Testis (tissue), 3 donors: ENCODE measurements around the gene WDR27. TPM values are rescaled to one million over a fixed set of nuclear protein-coding genes. Genes with fewer than 3 reads are reported as not detected.

Source experiments
- DNase-seq: peaks from one replicate; pipeline ENCODE4 v3.0.0-alpha.2; 2019
- H3K27ac ChIP-seq, 2 donors: fragments of 200-600 bp; sonication (generic); one replicate each; pipeline ENCODE4 v1.5.1; 2019
- H3K27me3 ChIP-seq: fragments of 200-600 bp; sonication (generic); one replicate; pipeline ENCODE4 v1.5.1; 2019
- H3K36me3 ChIP-seq: fragments of 200-600 bp; sonication (generic); one replicate; pipeline ENCODE4 v1.5.1; 2017; ENCODE audit warnings: low read depth; ENCODE audit errors: missing control alignments
- H3K4me1 ChIP-seq: fragments of 200-600 bp; sonication (generic); one replicate; pipeline ENCODE4 v1.5.1; 2019
- H3K4me3 ChIP-seq, 2 donors: fragments of 200-600 bp; sonication (generic); one replicate each; pipeline ENCODE4 v1.5.1; 2017 to 2019
- H3K9me3 ChIP-seq: fragments of 200-600 bp; sonication (generic); one replicate; pipeline ENCODE4 v1.5.1; 2017
- CTCF ChIP-seq, 3 experiments: fragments of 450-650 bp in 2 of 3; fragments of 200-600 bp in 1 of 3; sonication (generic) in 1 of 3; IDR thresholded peaks; one replicate each; pipeline ENCODE4 v1.5.1; 2016 to 2019; ENCODE audit warnings: antibody characterized with exemption in 3 of 3, mild to moderate bottlenecking in 2 of 3, moderate library complexity in 1 of 3
- POLR2A ChIP-seq: fragments of 450-650 bp; IDR thresholded peaks from one replicate; pipeline ENCODE4 v1.6.1; 2017; ENCODE audit warnings: antibody characterized with exemption, mild to moderate bottlenecking, moderate library complexity
- WGBS, 2 donors: methylation state at CpG; one replicate each; pipeline ENCODE4 v1.1.5; 2018; 5-methylcytosine and 5-hydroxymethylcytosine counted together
- intact Hi-C: fragments of 100-400 bp; cut with DNase I; formaldehyde crosslinking; loops from one replicate; pipeline ENCODE4 v1.15.1; 2023; ENCODE audit warnings: low total_unique reads
- polyA plus RNA-seq: library from polyadenylated mRNA; stranded (reverse); fragments of 350-450 nt; fragmentation: Illumina TruSeq; extraction: RNeasy Lipid Tissue Mini Kit (QIAGEN cat#74804); gene quantifications from one replicate; pipeline ENCODE4 v1.2.3, GENCODE V29; 2014; ENCODE audit warnings: low read depth, low replicate concordance; ENCODE audit not compliant: insufficient read depth
- total RNA-seq, 2 donors: library from RNA; depleted of rRNA; stranded (reverse); fragments of >200 nt; gene quantifications; one replicate each; pipeline ENCODE4 v1.2.3, GENCODE V29; 2016

The WDR27 gene
- total and polyA plus RNA-seq, 3 donors from 2014 or later = 32.8 to 101 (median 84.0) TPM

GRCh38 chr6:169691260-169691659 is 10.6 kb downstream of the WDR27 start:
- intact Hi-C loops = no loop called here
- no peaks in the 10 kb centered on the region for H3K9me3 ChIP-seq
- TF ChIP-seq CTCF (IDR thresholded peaks at IDR 0.05) = no peak
- TF ChIP-seq POLR2A = no peak
- H3K27ac ChIP-seq = no peak overlapping the region
- no peak overlapping the region for H3K4me3 ChIP-seq
- WGBS, 2 donors = 95 to 96% methylated on average over 2 of the region's 2 CpGs
- no peak for DNase-seq
- no peaks in the 10 kb centered on the region for H3K36me3 ChIP-seq
- H3K27me3 ChIP-seq = no peaks in the 10 kb centered on the region
- H3K4me1 ChIP-seq = no peaks in the 10 kb centered on the region

- H3K4me1 ChIP-seq = no peaks in the 10 kb centered on the region
- H3K27me3 ChIP-seq = no peaks in the 10 kb centered on the region
- TF ChIP-seq POLR2A (no peak), CTCF (IDR thresholded peaks at IDR 0.05) (no peak)
- H3K4me3 ChIP-seq = no peak overlapping the region
- H3K9me3 ChIP-seq = no peaks in the 10 kb centered on the region
- intact Hi-C loops = no loop called here
- DNase-seq = no peak
- H3K27ac ChIP-seq = no peak overlapping the region
- no peaks in the 10 kb centered on the region for H3K36me3 ChIP-seq
- WGBS, 2 donors = 95% methylated on average over 6 of the region's 6 CpGs
Measured at GRCh38 chr6:169689287-169689686, 12.5 kb downstream of the WDR27 start.

- Histone ChIP-seq H3K4me1 (no peaks in the 10 kb centered on the region), H3K4me3 (no peak overlapping the region), H3K27me3 (no peaks in the 10 kb centered on the region), H3K36me3 (no peaks in the 10 kb centered on the region), H3K9me3 (no peaks in the 10 kb centered on the region), H3K27ac (no peak overlapping the region)
- WGBS, 2 donors = 94 to 100% methylated on average over 2 of the region's 2 CpGs
- TF ChIP-seq CTCF (IDR thresholded peaks at IDR 0.05) (no peak), POLR2A (no peak)
- no peak for DNase-seq
- intact Hi-C loops = no loop called here
Measured at GRCh38 chr6:169685860-169686259, 16.0 kb downstream of the WDR27 start.

GRCh38 chr6:169684056-169684455 is 17.8 kb downstream of the WDR27 start:
- no peak for DNase-seq
- Histone ChIP-seq H3K27ac (no peak overlapping the region), H3K27me3 (no peaks in the 10 kb centered on the region), H3K4me1 (no peaks in the 10 kb centered on the region), H3K36me3 (no peaks in the 10 kb centered on the region), H3K4me3 (no peak overlapping the region), H3K9me3 (no peaks in the 10 kb centered on the region)
- intact Hi-C loops = no loop called here
- WGBS, 2 donors = 100% methylated on average over 3 of the region's 3 CpGs
- TF ChIP-seq POLR2A = no peak
- TF ChIP-seq CTCF (IDR thresholded peaks at IDR 0.05) = no peak

- no peak for TF ChIP-seq CTCF (IDR thresholded peaks at IDR 0.05)
- TF ChIP-seq POLR2A = no peak
- Histone ChIP-seq H3K4me1 (no peaks in the 10 kb centered on the region), H3K36me3 (no peaks in the 10 kb centered on the region), H3K27ac (no peak overlapping the region), H3K27me3 (no peaks in the 10 kb centered on the region), H3K4me3 (no peak overlapping the region), H3K9me3 (no peaks in the 10 kb centered on the region)
- 58 to 66% methylated on average over 1 of the region's 1 CpG for WGBS, 2 donors
- no peak for DNase-seq
- intact Hi-C loops = no loop called here
Measured at GRCh38 chr6:169678342-169678741, 23.5 kb downstream of the WDR27 start.
